Globus pallidus (tissue), 1 donor: ENCODE data around the gene UBE3A.

Source experiments
- DNase-seq: peaks from one replicate; pipeline ENCODE4 v3.0.0-alpha.2; 2015; ENCODE audit warnings: low spot score

UBE3A gene

GRCh38 chr15:25402342-25402741 is 36.5 kb downstream of the UBE3A start:
- no peak for DNase-seq

DNA sequence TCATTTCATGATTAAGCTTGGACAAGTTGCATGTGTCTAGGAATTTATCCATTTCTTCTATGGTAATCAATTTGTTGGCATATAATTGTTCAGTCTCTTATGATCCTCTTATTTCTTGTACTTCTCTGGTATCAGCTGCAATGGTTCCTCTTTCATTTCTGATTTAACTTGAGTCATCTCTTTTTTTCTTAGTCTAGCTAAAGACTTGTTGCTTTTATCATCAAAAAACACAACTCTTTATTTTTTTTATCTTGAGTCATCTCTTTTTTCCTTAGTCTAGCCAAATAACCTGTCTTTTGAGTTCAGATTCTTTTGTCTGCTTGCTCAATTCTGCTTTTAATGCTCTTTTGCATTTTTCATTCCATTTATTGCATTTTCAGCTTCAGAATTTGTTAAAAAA is 37.3 kb downstream of the UBE3A start:
- no peak for DNase-seq

- DNase-seq, result no peak
These were observed 41.7 kb downstream of the UBE3A start for GRCh38 chr15:25397100-25397499.

DNA sequence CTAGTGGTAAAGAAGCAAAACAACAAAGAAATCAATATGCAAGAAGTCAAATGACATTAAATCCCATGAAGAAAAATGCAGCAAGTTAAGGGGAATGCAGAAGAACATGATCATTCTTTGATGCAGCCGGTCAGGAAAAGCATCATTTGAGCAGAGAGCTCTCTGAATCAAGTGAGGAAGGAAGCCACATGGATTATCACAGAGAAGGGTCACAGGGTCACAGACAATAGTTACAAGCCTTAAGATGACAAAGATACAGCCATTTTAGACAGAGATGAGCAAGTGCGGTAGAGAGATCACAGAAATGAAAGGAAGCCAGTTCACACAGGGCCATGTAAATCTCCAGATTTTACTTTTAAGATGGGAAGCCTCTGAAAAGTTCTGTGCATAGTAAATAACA is 43.9 kb downstream of the UBE3A start:
- no peak for DNase-seq

DNA sequence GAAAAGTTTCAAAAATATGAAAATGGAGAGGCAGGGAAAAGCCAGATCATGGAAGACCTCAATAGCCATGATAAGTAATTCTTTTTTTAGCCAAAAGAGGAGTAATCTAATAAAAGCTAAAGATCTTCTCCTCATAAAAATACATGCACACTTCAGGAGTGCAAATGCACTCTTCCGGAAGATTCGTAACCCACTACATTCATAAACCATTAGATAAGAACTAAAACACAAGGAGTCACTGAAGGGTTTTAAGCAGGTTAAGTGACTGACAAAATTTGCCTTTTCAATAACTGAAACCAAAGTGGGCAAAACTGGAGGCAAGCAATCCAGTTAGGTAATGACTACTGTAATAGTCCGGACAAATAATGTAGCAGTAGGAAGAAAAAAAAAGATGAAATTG is 46.0 kb downstream of the UBE3A start:
- DNase-seq, result no peak

- no peak for DNase-seq
These were observed 46.7 kb downstream of the UBE3A start for GRCh38 chr15:25391971-25392721.

DNA sequence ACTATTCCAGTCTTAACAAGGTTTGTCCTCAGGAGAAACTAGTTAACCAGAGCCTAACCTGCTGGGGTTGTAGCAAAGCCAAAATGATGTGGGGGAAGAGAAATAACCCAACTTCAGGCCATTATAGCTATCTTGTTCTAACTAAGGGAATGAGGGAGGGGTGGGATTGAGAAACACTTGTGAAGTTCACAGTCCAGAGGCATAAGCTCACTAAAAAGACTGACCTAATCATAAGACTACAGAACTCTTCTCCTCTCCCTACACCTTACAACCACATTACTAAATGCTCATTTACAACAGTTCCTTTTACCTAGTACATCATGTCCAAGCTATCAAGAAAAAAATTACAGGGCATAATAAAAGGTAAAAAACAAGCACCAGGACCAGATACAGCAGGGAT is 52.8 kb downstream of the UBE3A start:
- no peak for DNase-seq

- no peak for DNase-seq
These were observed 57.2 kb downstream of the UBE3A start for GRCh38 chr15:25381579-25381978.

GRCh38 chr15:25378501-25378901 is 60.3 kb downstream of the UBE3A start:
- DNase-seq, result no peak

GRCh38 chr15:25375557-25375956 is 63.3 kb downstream of the UBE3A start:
- DNase-seq, result no peak

DNA sequence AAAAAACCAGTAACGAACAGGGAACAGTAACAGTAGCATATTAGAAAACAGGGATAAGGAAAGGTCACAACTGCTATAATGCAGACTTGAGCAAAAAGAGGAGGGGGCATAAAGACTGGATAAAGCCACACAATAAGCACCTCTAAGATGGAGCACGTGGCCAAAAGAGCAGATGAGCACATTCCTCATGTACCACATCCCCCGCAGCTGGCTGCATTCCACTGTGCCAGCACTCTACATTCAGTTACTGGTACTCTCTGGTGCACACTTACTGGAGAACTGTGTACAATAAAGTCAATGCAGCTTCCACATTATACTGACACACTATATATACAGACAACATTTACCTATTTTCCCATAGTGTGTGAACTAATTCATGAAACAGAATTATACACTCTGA is 64.7 kb downstream of the UBE3A start:
- no peak for DNase-seq

- DNase-seq, result no peak
These were observed 66.5 kb downstream of the UBE3A start for GRCh38 chr15:25372298-25372697.

DNA sequence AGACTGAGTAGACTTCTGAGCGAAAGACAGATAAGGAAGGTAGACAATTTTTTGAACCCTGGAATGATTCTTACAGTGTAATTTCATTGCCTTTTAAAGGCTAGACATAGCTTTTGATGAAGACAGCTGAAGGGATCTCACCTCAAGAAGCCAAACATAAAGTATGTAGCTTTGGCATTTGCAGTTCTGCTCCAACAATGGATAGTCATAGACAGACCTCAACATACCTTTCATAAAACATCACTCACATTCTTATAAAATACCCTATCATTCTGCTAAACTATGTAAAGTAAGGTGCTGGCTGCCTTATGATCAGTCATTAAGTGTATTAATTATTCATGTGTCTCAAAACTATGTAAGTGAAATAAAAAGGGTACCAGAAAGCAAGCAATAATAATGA is 70.0 kb downstream of the UBE3A start:
- DNase-seq, result no peak

GRCh38 chr15:25366058-25366457 is 72.8 kb downstream of the UBE3A start:
- DNase-seq, result no peak

- no peak for DNase-seq
These were observed 76.3 kb downstream of the UBE3A start for GRCh38 chr15:25362545-25362944.

GRCh38 chr15:25347707-25348106 is 91.1 kb downstream of the UBE3A start:
- no peak for DNase-seq

- DNase-seq, result no peak
These were observed 92.5 kb downstream of the UBE3A start for GRCh38 chr15:25346371-25346770.

DNA sequence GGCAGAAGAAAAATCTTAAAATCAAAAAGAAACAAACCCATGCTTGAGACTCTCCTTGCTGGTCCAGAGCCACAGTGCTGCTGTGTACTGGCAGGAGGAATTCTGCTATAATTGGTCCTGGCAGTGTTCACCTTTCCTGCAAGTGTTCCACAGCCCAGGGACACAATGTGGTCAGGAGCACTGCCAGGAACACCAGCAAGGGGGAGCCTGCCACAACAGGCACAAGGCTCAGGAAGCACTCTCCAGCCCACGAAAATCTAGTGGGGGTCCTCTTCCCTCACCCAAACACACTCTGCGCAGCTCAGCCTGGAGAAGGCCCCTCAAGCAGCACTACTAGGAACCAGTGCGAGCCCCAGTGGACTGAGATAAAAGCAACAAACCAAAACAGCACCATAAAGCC is 92.9 kb downstream of the UBE3A start:
- DNase-seq, result peak; percentile 37

DNA sequence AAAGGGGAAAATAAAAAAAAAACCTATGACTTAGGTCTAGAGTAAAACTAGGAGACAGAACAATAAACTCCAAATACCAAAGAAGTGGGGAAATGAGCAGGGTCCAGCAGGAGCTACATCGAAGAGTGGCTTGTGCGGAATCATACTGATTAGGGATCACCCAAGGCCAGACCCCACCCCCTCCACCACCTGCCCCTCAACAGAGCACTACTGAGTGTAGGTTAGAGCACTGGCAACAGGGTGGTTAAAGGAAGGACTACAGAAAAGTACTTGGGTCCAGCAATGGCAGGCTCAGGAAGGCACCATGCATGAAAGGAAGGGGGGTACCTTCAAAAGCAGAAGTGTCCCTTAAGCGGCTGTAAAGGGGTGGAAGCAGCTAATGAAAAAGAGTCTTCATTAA is 96.2 kb downstream of the UBE3A start:
- no peak for DNase-seq

- no peak for DNase-seq
These were observed 99.4 kb downstream of the UBE3A start for GRCh38 chr15:25339431-25339830.

GRCh38 chr15:25335279-25335678 is 103.5 kb downstream of the UBE3A start:
- DNase-seq, result no peak

DNA sequence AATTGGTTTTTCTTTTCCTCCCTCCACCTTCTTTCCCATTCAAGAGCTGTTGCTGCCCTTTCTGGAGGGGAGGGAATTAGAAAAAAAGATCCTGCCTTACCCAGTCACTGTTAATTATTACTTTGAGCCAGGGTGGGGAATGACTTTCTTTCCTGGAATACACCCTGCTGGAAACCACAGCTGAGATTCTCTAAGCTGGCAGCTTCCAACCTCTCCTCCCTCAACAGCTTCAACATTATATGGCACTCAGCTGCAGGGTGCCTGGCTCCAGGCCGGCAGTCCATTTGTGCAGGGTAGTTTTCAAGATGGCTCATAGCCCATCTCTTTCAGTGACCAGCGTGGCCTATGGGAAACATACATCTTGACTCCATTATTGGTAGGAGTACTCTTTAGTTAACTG is 105.8 kb downstream of the UBE3A start:
- no peak for DNase-seq

GRCh38 chr15:25332306-25332705 is 106.5 kb downstream of the UBE3A start:
- no peak for DNase-seq

GRCh38 chr15:25331860-25332259 is 107.0 kb downstream of the UBE3A start:
- DNase-seq, result no peak
